HG03066 (cell line): ENCODE data around the gene DMXL1.
"Not testable (repeated sequence)": the region's sequence is repeated elsewhere in the genome, so short reads cannot be mapped to it uniquely, and the experiment has no call there.

ENCODE experiments used
- ATAC-seq: cut with Tn5 transposase; IDR thresholded peaks from one replicate; pipeline ENCODE4 v1.9.1; 2021; ENCODE audit warnings: low read depth; ENCODE audit not compliant: unreplicated experiment

The DMXL1 gene

DNA sequence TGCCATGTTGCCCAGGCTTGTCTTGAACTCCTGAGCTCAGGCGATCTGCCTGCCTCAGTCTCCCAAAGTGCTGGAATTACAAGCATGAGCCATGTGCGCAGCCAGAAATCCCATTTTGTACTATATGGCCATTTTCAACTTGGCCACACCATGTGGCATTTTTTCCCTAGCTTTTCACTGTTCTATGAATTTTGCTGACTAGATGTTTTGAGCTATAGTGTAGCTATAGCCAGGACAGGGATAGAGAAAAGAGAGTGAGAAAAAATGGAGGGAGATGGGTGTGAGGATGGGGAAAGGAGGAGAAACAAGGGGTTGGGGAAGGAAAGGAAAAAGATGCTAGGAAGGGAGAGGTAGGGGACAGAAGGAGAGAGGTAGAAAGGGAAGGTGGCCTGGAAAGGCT is 46.4 kb downstream of the DMXL1 start:
- ATAC-seq = no peak

GRCh38 chr5:119118000-119118399 is 47.1 kb downstream of the DMXL1 start:
- ATAC-seq = no peak

GRCh38 chr5:119120893-119121292 is 50.0 kb downstream of the DMXL1 start:
- ATAC-seq = no peak

DNA sequence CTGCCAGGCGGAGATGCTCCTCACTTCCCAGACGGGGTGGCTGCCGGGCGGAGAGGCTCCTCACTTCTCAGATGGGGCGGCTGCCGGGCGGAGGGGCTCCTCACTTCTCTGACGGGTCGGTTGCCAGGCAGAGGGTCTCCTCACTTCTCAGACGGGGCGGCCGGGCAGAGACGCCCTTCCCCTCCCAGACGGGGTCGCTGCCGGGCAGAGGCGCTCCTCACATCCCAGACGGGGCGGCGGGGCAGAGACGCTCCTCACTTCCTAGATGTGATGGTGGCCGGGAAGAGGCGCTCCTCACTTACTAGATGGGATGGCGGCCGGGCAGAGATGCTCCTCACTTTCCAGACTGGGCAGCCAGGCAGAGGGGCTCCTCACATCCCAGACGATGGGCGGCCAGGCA is 51.6 kb downstream of the DMXL1 start:
- ATAC-seq = not testable (repeated sequence)

GRCh38 chr5:119123280-119123679 is 52.4 kb downstream of the DMXL1 start:
- ATAC-seq = no peak

DNA sequence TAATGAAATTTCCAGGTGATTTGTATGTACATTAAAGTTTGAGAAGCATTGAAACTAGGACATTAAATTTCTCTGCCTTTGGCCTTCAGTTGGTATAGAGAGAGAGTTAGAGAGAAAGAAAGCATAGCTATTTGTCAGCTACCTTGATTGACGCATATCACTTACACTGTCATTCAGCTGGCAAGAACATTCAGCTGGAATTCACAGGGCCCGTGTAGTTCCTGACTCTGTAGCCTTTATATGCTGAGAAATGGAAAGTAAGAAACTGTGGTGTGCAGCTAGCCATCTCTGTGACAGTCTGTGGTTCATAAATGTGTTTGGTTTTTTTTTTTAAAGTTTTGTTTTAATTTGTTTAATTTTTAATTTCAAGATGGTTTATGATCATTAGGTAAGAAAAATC is 58.9 kb downstream of the DMXL1 start:
- no peak for ATAC-seq

- no peak for ATAC-seq
These were observed 60.8 kb downstream of the DMXL1 start for GRCh38 chr5:119131530-119132304.

DNA sequence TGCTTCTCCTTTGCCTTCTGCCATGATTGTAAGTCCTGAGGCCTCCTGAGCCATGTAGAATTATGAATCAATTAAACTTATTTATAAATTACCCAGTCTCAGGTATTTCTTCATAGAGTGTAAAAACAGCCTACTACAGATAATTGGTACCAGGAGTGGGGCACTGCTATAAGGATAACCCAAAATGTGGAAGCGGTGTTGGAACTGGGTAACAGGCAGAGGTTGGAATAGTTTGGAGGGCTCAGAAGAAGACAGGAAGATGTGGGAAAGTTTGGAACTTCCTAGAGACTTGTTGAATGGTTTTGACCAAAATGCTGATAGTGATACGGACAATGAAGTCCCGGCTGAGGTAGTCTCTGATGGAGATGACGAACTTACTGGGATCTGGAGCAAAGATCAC is 64.9 kb downstream of the DMXL1 start:
- ATAC-seq = not testable (repeated sequence)

DNA sequence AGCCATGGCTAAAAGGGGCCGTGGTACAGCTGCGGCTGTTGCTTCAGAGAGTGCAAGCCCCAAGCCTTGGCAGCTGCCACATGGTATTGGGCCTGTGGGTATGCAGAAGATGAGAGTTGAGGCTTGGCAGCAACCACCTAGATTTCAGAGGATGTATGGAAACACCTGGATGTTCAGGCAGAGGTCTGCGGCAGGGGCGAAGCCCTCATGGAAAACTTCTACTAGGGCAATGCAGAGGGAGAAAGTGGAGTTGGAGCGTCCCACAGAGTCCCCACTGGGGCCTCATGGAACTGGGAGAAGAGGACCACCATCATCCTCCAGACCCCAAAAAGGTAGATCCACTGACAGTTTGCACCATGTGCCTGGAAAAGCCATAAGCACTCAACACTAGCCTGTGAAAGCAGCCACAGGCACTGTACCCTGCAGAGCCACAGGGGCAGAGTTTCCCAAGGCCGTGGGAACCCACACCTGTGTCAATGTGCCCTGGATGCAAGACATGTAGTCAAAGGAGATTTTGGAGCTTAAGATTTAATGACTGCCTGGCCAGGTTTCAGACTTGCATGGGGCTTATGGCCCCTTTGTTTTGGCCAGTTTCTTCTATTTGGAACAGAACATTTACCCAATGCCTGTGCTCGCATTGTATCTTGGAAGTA is 65.9 kb downstream of the DMXL1 start:
- ATAC-seq = no peak

GRCh38 chr5:119153629-119154028 is 82.7 kb downstream of the DMXL1 start:
- ATAC-seq = no peak

GRCh38 chr5:119158144-119158543 is 87.3 kb downstream of the DMXL1 start:
- ATAC-seq = no peak

DNA sequence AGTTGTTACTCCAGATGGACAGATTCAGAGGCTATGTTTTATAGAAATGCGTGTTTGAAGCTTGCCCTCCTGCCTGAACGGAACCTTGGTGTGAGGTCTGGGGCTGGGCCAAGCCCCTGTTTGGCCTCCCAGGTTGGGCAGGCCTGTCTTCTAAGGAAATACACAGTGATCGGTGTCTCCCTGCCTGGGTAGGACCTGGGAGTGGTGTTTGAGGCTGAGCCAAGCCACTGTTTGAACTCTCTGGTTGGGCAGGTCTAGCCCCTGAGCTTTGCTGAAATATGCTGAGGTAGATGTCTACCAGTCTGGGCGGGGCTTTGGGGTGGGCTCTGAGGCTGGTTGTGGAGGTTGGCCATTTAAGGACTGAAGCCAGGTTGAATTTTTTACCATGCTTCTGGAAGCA is 90.5 kb downstream of the DMXL1 start:
- ATAC-seq = no peak

GRCh38 chr5:119166026-119166425 is 95.1 kb downstream of the DMXL1 start:
- no peak for ATAC-seq

GRCh38 chr5:119168401-119168800 is 97.5 kb downstream of the DMXL1 start:
- no peak for ATAC-seq

- no peak for ATAC-seq
These were observed 100.8 kb downstream of the DMXL1 start for GRCh38 chr5:119171686-119172085.

GRCh38 chr5:119174578-119175163 is 103.8 kb downstream of the DMXL1 start:
- ATAC-seq = no peak

DNA sequence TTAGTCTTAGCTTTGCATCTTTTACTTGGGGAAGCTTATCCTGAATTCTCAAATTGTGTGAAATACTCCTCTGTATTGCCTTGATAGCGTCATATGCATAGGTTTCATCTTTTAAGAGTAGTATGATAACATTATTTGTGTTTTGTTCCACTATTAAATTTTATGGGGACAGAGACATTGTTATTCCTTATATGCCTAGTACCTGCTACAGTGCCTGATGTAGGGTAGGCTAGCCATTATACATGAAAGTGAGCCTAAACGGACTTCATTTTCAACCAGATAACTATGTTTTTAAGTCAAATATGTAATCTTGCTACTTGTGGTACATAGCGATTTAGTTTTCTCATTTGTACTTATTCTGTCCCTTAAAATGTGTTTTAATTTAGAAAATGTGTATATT is 105.9 kb downstream of the DMXL1 start:
- no peak for ATAC-seq

DNA sequence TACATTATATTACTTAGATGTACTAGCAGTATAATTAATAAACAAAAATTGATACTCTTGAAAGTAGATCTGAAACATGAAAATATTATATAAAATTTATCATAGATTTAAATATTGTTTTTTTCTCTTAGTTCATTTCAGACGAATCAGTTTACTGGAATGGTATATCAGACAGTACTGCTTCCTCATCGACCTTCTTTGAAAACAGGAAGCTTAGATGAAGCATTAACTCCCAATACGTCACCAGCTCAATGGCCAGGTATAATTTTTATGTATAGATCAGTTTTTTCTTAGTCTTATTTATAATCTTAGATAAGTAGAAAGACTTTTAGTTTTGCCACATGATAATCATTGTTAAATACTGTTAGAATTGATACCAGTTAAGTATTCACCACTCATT is 106.3 kb downstream of the DMXL1 start:
- ATAC-seq = no peak

DNA sequence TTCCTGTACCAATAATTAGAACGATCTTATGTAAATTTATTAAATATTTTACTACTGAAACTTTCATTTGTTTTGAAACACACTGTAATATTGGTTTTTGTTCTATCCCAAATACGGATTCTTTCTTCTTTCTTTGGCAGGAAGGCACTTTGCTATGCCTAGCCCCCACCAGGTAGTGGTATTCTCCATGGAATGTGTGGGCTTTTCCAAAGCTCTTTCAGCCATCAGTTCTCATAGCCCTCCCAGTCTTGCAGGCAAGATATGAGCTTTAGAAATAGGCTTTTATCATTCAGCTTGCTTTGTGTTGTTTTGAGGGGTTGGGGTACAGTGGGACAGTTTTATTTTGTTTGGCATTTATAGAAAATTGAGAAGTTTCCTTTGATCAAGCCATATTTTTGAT is 107.5 kb downstream of the DMXL1 start:
- ATAC-seq = no peak

DNA sequence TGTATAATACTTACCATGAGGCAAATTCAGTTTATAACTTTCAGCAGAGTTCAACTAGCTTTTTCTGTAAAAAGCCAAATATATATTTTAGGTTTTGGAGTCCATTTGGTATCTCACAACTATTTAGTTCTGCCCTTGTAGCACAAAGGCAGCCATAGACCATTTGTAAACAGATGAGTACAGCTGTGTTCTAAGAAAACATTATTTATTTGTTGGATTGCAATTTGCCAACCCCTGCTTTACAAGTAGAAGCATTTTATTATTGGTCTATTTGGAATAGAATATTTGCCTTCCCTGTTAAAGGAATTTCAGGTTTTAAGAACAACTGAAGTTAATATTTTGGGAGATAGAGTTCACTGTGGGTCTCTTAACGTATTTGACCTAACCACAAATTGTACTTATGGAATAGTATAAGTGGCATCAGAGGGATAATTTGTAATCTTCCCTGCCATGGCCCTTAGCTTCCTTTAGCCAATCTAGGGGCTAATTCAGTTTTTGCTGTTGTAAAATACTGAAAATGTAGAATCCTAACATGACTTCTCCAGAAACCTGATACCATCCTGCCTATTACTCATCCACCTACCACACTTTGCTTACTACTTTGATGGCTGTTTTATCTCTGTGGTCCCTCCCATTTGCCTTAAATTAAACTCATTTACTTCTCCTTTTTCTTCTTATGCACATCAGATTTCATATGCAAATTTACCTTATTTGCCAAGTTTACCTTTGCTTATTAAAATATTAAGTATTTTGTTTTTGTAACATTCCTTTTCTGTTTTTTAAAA is 109.2 kb downstream of the DMXL1 start:
- ATAC-seq = no peak

GRCh38 chr5:119185512-119185911 is 114.6 kb downstream of the DMXL1 start:
- ATAC-seq = not testable (repeated sequence)
